ENCODE data around the gene GPC6.

The GPC6 gene

GRCh38 chr13:93339550-93339949 lies 112.9 kb downstream of the GPC6 start:
- no peaks in the 10 kb centered on the region for H4K20me1 ChIP-seq (ENCODE audit: low read depth, low read length)
- no peaks in the 10 kb centered on the region for H3K9me3 ChIP-seq (ENCODE audit: insufficient read depth, low read length)
- H3K4me2 ChIP-seq (ENCODE audit: low read depth, low read length, poor library complexity, severe bottlenecking), result no peak overlapping the region
- H3K9me2 ChIP-seq (replicated peaks; ENCODE audit: insufficient read depth, low read length), result no peaks in the 10 kb centered on the region
- H3K36me3 ChIP-seq (ENCODE audit: low read length), result no peaks in the 10 kb centered on the region
- no peaks in the 10 kb centered on the region for H3K79me2 ChIP-seq (ENCODE audit: insufficient read depth, low read length)
- H2AFZ ChIP-seq (ENCODE audit: low read depth, low read length, severe bottlenecking), result no peak overlapping the region
- H3K9ac ChIP-seq (ENCODE audit: low read length), result no peak overlapping the region
- TF ChIP-seq CTCF (IDR thresholded peaks at IDR 0.05; ENCODE audit: insufficient read depth, low read length, poor library complexity, severe bottlenecking) (no peak), EZH2phosphoT487 (conservative IDR thresholded peaks at IDR 0.05; ENCODE audit: low read length) (no peak)
- no peaks in the 10 kb centered on the region for H3F3A ChIP-seq (ENCODE audit: insufficient read depth)
- no peak overlapping the region for H3K27ac ChIP-seq (ENCODE audit: low read depth, low read length)
- no peaks in the 10 kb centered on the region for H3K27me3 ChIP-seq (ENCODE audit: low read length)
- H3K4me3 ChIP-seq (ENCODE audit: insufficient read depth, low read length, poor library complexity, severe bottlenecking), result no peak overlapping the region

GRCh38 chr13:93341517-93341916 lies 114.9 kb downstream of the GPC6 start:
- Histone ChIP-seq H3K9me3 (ENCODE audit: insufficient read depth, low read length) (no peaks in the 10 kb centered on the region), H3K27ac (ENCODE audit: low read depth, low read length) (no peak overlapping the region), H2AFZ (ENCODE audit: low read depth, low read length, severe bottlenecking) (no peak overlapping the region), H3K4me3 (ENCODE audit: insufficient read depth, low read length, poor library complexity, severe bottlenecking) (no peak overlapping the region), H3K9ac (ENCODE audit: low read length) (no peak overlapping the region), H3K79me2 (ENCODE audit: insufficient read depth, low read length) (no peaks in the 10 kb centered on the region), H3K36me3 (ENCODE audit: low read length) (no peaks in the 10 kb centered on the region), H3K27me3 (ENCODE audit: low read length) (no peaks in the 10 kb centered on the region), H3F3A (ENCODE audit: insufficient read depth) (no peaks in the 10 kb centered on the region), H4K20me1 (ENCODE audit: low read depth, low read length) (no peaks in the 10 kb centered on the region), H3K9me2 (replicated peaks; ENCODE audit: insufficient read depth, low read length) (no peaks in the 10 kb centered on the region), H3K4me2 (ENCODE audit: low read depth, low read length, poor library complexity, severe bottlenecking) (no peak overlapping the region)
- no peak for TF ChIP-seq CTCF (IDR thresholded peaks at IDR 0.05; ENCODE audit: insufficient read depth, low read length, poor library complexity, severe bottlenecking)
- no peak for TF ChIP-seq EZH2phosphoT487 (conservative IDR thresholded peaks at IDR 0.05; ENCODE audit: low read length)

GRCh38 chr13:93343097-93343496 lies 116.5 kb downstream of the GPC6 start:
- Histone ChIP-seq H3K9ac (ENCODE audit: low read length) (no peak overlapping the region), H3K9me2 (replicated peaks; ENCODE audit: insufficient read depth, low read length) (no peaks in the 10 kb centered on the region), H3K9me3 (ENCODE audit: insufficient read depth, low read length) (no peaks in the 10 kb centered on the region), H3F3A (ENCODE audit: insufficient read depth) (no peaks in the 10 kb centered on the region), H3K27me3 (ENCODE audit: low read length) (no peaks in the 10 kb centered on the region), H3K4me2 (ENCODE audit: low read depth, low read length, poor library complexity, severe bottlenecking) (no peak overlapping the region), H3K27ac (ENCODE audit: low read depth, low read length) (no peak overlapping the region), H3K79me2 (ENCODE audit: insufficient read depth, low read length) (no peaks in the 10 kb centered on the region), H3K4me3 (ENCODE audit: insufficient read depth, low read length, poor library complexity, severe bottlenecking) (no peak overlapping the region), H3K36me3 (ENCODE audit: low read length) (no peaks in the 10 kb centered on the region), H4K20me1 (ENCODE audit: low read depth, low read length) (no peaks in the 10 kb centered on the region), H2AFZ (ENCODE audit: low read depth, low read length, severe bottlenecking) (no peak overlapping the region)
- no peak for TF ChIP-seq CTCF (IDR thresholded peaks at IDR 0.05; ENCODE audit: insufficient read depth, low read length, poor library complexity, severe bottlenecking)
- no peak for TF ChIP-seq EZH2phosphoT487 (conservative IDR thresholded peaks at IDR 0.05; ENCODE audit: low read length)
